Karpas-422 (cell line): ENCODE results near the gene CCDC187. TPM values are rescaled to one million over a fixed set of nuclear protein-coding genes. Genes with fewer than 3 reads are reported as not detected.

ENCODE experiments used
- DNase-seq: peaks from one replicate; pipeline ENCODE4 v3.0.0-alpha.2; 2015
- H2AFZ ChIP-seq: fragments of 200-600 bp; sonication (generic); 2 replicates; pipeline ENCODE4 v1.6.1; 2014; ENCODE audit warnings: antibody characterized with exemption, low read length, mixed read lengths
- H3K27ac ChIP-seq: fragments of 200-600 bp; sonication (generic); 2 replicates; pipeline ENCODE4 v1.5.1; 2014; ENCODE audit warnings: mild to moderate bottlenecking, low read length, moderate library complexity
- H3K27me3 ChIP-seq: fragments of 200-600 bp; sonication (generic); 2 replicates; pipeline ENCODE4 v1.6.1; 2014; ENCODE audit warnings: low read length, mixed read lengths
- H3K36me3 ChIP-seq: fragments of 200-600 bp; sonication (generic); 2 replicates; pipeline ENCODE4 v1.6.1; 2014; ENCODE audit warnings: low read length, mixed read lengths; ENCODE audit not compliant: insufficient read depth
- H3K4me1 ChIP-seq: fragments of 200-600 bp; sonication (generic); 2 replicates; pipeline ENCODE4 v1.6.1; 2014; ENCODE audit warnings: mild to moderate bottlenecking, low read length, mixed read lengths
- H3K4me2 ChIP-seq: fragments of 200-600 bp; sonication (generic); 2 replicates; pipeline ENCODE4 v1.6.1; 2014; ENCODE audit warnings: low read length, low read depth, mild to moderate bottlenecking; ENCODE audit not compliant: poor library complexity, severe bottlenecking
- H3K4me3 ChIP-seq: fragments of 200-600 bp; sonication (generic); 2 replicates; pipeline ENCODE4 v1.5.1; 2014; ENCODE audit warnings: mild to moderate bottlenecking, antibody characterized with exemption, low read length, mixed read lengths
- H3K79me2 ChIP-seq: fragments of 200-600 bp; sonication (generic); 2 replicates; pipeline ENCODE4 v1.6.1; 2014; ENCODE audit warnings: mild to moderate bottlenecking, low read length, mixed read lengths
- H3K9ac ChIP-seq: fragments of 200-600 bp; sonication (generic); 2 replicates; pipeline ENCODE4 v1.6.0; 2014; ENCODE audit warnings: low read length
- H3K9me2 ChIP-seq: fragments of 200-600 bp; sonication (generic), shearing (Covaris generic); replicated peaks from 2 replicates; pipeline ENCODE4 v1.6.0; 2014; ENCODE audit warnings: mild to moderate bottlenecking, low read length, moderate library complexity; ENCODE audit not compliant: insufficient read depth
- H3K9me3 ChIP-seq: fragments of 300-700, 200-600 bp; sonication (generic); 2 replicates; pipeline ENCODE4 v1.6.1; 2014; ENCODE audit warnings: low read length, mixed read lengths
- H4K20me1 ChIP-seq: fragments of 200-600 bp; sonication (generic); 2 replicates; pipeline ENCODE4 v1.6.1; 2014; ENCODE audit warnings: mild to moderate bottlenecking, antibody characterized with exemption, low read length, low read depth; ENCODE audit not compliant: insufficient read depth
- total RNA-seq: library from RNA; depleted of rRNA; stranded (reverse); fragments of >200 nt; shearing (Covaris generic); gene quantifications from 2 replicates; pipeline ENCODE4 v1.2.3, GENCODE V29; 2014; ENCODE audit warnings: low replicate concordance

The CCDC187 gene
- total RNA-seq, 1 experiment from 2014 or later: 0.34 TPM

- H3K27me3 ChIP-seq: no peaks in the 10 kb centered on the region
- no peaks in the 10 kb centered on the region for H3K9me3 ChIP-seq
- no peak overlapping the region for H3K9ac ChIP-seq
- 0 out of 2 replicates have a peak, but pooled peaks cover 5% of the 10 kb centered on the region for H3K36me3 ChIP-seq
- no peak overlapping the region for H3K4me3 ChIP-seq
- no peaks in the 10 kb centered on the region for H3K79me2 ChIP-seq
- peaks cover 28% of the 10 kb centered on the region; the same call in 1 of the 2 replicates for H4K20me1 ChIP-seq
- no peaks in the 10 kb centered on the region for H3K9me2 ChIP-seq
- DNase-seq: peak; percentile 51
- no peak overlapping the region for H3K27ac ChIP-seq
- no peak overlapping the region for H2AFZ ChIP-seq
- H3K4me1 ChIP-seq: peaks cover 15% of the 10 kb centered on the region
- H3K4me2 ChIP-seq: no peak overlapping the region
These were observed 97.2 kb downstream of the CCDC187 start for GRCh38 chr9:136206602-136207275.

GRCh38 chr9:136205707-136205992 is 98.2 kb downstream of the CCDC187 start:
- Histone ChIP-seq H2AFZ (no peak overlapping the region), H4K20me1 (peaks cover 26% of the 10 kb centered on the region; the same call in 1 of the 2 replicates), H3K9me3 (no peaks in the 10 kb centered on the region), H3K4me3 (no peak overlapping the region), H3K79me2 (no peaks in the 10 kb centered on the region), H3K36me3 (0 out of 2 replicates have a peak, but pooled peaks cover 5% of the 10 kb centered on the region), H3K9me2 (no peaks in the 10 kb centered on the region), H3K27me3 (no peaks in the 10 kb centered on the region), H3K4me1 (peaks cover 15% of the 10 kb centered on the region), H3K27ac (no peak overlapping the region), H3K9ac (no peak overlapping the region), H3K4me2 (no peak overlapping the region)
- no peak for DNase-seq

GRCh38 chr9:136204838-136205706 is 98.8 kb downstream of the CCDC187 start, which contains the start of gene LHX3:
LHX3 (minus strand) TSS chr9:136205128; CDS start chr9:136205012, 116 bp downstream.
- Histone ChIP-seq H3K9ac (no peak within 1 kb of the TSS), H3K4me1 (peaks cover 15% of the 10 kb centered on the region), H3K27me3 (no peaks in the 10 kb centered on the region), H3K4me2 (no peak within 1 kb of the TSS), H3K36me3 (0 out of 2 replicates have a peak, but pooled peaks cover 5% of the 10 kb centered on the region), H3K79me2 (no peaks in the 10 kb centered on the region), H3K9me3 (no peaks in the 10 kb centered on the region), H3K9me2 (no peaks in the 10 kb centered on the region), H2AFZ (no peak within 1 kb of the TSS), H3K27ac (no peak within 1 kb of the TSS), H4K20me1 (peaks cover 26% of the 10 kb centered on the region; the same call in 1 of the 2 replicates), H3K4me3 (no peak within 1 kb of the TSS)
- peak; percentile 56 for DNase-seq

- Histone ChIP-seq H3K4me3 (no peak overlapping the region), H3K4me1 (peaks cover 15% of the 10 kb centered on the region), H3K9ac (no peak overlapping the region), H3K27ac (no peak overlapping the region), H3K4me2 (no peak overlapping the region), H3K36me3 (0 out of 2 replicates have a peak, but pooled peaks cover 5% of the 10 kb centered on the region), H2AFZ (no peak overlapping the region), H3K9me2 (no peaks in the 10 kb centered on the region), H3K27me3 (no peaks in the 10 kb centered on the region), H4K20me1 (peaks cover 26% of the 10 kb centered on the region; the same call in 1 of the 2 replicates), H3K9me3 (no peaks in the 10 kb centered on the region), H3K79me2 (no peaks in the 10 kb centered on the region)
- DNase-seq: no peak
These were observed 99.6 kb downstream of the CCDC187 start for GRCh38 chr9:136204145-136204805.

GRCh38 chr9:136203408-136204144 is 100.3 kb downstream of the CCDC187 start:
- no peak overlapping the region for H2AFZ ChIP-seq
- H3K27me3 ChIP-seq: no peaks in the 10 kb centered on the region
- no peak overlapping the region for H3K4me3 ChIP-seq
- H3K9ac ChIP-seq: no peak overlapping the region
- no peaks in the 10 kb centered on the region for H3K79me2 ChIP-seq
- H3K4me2 ChIP-seq: no peak overlapping the region
- no peaks in the 10 kb centered on the region for H3K9me2 ChIP-seq
- no peak overlapping the region for H3K27ac ChIP-seq
- peaks cover 23% of the 10 kb centered on the region; the same call in 1 of the 2 replicates for H4K20me1 ChIP-seq
- H3K36me3 ChIP-seq: 0 out of 2 replicates have a peak, but pooled peaks cover 5% of the 10 kb centered on the region
- H3K9me3 ChIP-seq: no peaks in the 10 kb centered on the region
- peaks cover 14% of the 10 kb centered on the region for H3K4me1 ChIP-seq
- DNase-seq: no peak

- no peaks in the 10 kb centered on the region for H3K9me3 ChIP-seq
- H2AFZ ChIP-seq: no peak overlapping the region
- peaks cover 20% of the 10 kb centered on the region; the same call in 1 of the 2 replicates for H4K20me1 ChIP-seq
- H3K9me2 ChIP-seq: no peaks in the 10 kb centered on the region
- H3K4me3 ChIP-seq: no peak overlapping the region
- H3K27ac ChIP-seq: no peak overlapping the region
- no peak overlapping the region for H3K9ac ChIP-seq
- no peak overlapping the region for H3K4me2 ChIP-seq
- H3K36me3 ChIP-seq: 0 out of 2 replicates have a peak, but pooled peaks cover 4% of the 10 kb centered on the region
- H3K4me1 ChIP-seq: peaks cover 10% of the 10 kb centered on the region
- H3K27me3 ChIP-seq: no peaks in the 10 kb centered on the region
- no peak for DNase-seq
- H3K79me2 ChIP-seq: no peaks in the 10 kb centered on the region
These were observed 101.2 kb downstream of the CCDC187 start for GRCh38 chr9:136202454-136203407.
